IMR-90 (cell line): ENCODE data around the gene IL37.

Experiments
- BHLHE40 ChIP-seq: fragments of 150-350 bp; IDR thresholded peaks from 2 replicates; pipeline ENCODE4 v1.6.1; 2016; ENCODE audit warnings: mild to moderate bottlenecking, low read depth, low read length
- CEBPB ChIP-seq: IDR thresholded peaks from 2 replicates; pipeline ENCODE4 v1.6.1; 2012; ENCODE audit warnings: low read depth, low read length, improper control_type of control experiment
- MAFK ChIP-seq: IDR thresholded peaks from 2 replicates; pipeline ENCODE4 v1.6.1; 2012; ENCODE audit warnings: low read depth, low read length, improper control_type of control experiment
- NFE2L2 ChIP-seq: fragments of 150-350 bp; IDR thresholded peaks from 2 replicates; pipeline ENCODE4 v1.6.1; 2016; ENCODE audit warnings: low read depth, mild to moderate bottlenecking, low read length
- POLR2A ChIP-seq: IDR thresholded peaks from 2 replicates; pipeline ENCODE4 v1.6.1; 2012; ENCODE audit warnings: mild to moderate bottlenecking, low read depth, low read length
- RAD21 ChIP-seq: IDR thresholded peaks from 2 replicates; pipeline ENCODE4 v1.6.1; 2012; ENCODE audit warnings: low read length, improper control_type of control experiment
- RCOR1 ChIP-seq: IDR thresholded peaks from 2 replicates; pipeline ENCODE4 v1.6.1; 2012; ENCODE audit warnings: mild to moderate bottlenecking, low read length, improper control_type of control experiment; ENCODE audit not compliant: insufficient replicate concordance
- RFX5 ChIP-seq: IDR thresholded peaks from 2 replicates; pipeline ENCODE4 v1.8.0; 2012; ENCODE audit warnings: low read depth, mild to moderate bottlenecking, low read length, moderate library complexity
- TF ChIP-seq, protein P1 (sequence below): conservative IDR thresholded peaks from 2 replicates; pipeline ENCODE4 v1.5.1; 2012; ENCODE audit warnings: mild to moderate bottlenecking, low read depth, low read length, improper control_type of control experiment
- TF ChIP-seq, protein P2 (sequence below): fragments of 150-350 bp; IDR thresholded peaks from 2 replicates; pipeline ENCODE4 v1.6.1; 2017; ENCODE audit warnings: mild to moderate bottlenecking, antibody characterized with exemption, low read length, low read depth
- TF ChIP-seq, protein P3 (sequence below): fragments of 150-350 bp; IDR thresholded peaks from 2 replicates; pipeline ENCODE4 v1.6.1; 2016; ENCODE audit warnings: low read depth, mild to moderate bottlenecking, low read length, moderate library complexity, borderline replicate concordance

DNA sequence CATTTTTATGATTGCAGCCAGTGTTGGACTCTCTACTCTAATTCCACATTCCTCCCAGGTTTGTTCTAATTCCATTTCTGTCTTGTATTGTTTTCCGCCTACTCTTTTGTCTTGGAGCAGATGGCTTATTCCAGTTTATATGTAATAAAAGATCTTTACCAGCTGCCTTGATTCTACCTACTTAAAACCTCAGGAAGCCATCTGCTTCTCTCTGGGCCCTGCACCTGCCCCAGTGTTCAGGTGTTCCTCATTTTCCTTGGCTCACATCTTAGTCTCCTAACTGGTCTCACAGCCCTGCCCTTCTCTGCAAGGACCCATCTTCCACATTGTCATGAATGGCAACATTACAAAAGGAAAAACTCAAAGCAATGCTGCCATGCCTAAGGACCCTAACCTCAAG lies 21.0 kb upstream of the IL37 start:
- TF ChIP-seq CEBPB, result no peak
- TF ChIP-seq, protein P1, sequence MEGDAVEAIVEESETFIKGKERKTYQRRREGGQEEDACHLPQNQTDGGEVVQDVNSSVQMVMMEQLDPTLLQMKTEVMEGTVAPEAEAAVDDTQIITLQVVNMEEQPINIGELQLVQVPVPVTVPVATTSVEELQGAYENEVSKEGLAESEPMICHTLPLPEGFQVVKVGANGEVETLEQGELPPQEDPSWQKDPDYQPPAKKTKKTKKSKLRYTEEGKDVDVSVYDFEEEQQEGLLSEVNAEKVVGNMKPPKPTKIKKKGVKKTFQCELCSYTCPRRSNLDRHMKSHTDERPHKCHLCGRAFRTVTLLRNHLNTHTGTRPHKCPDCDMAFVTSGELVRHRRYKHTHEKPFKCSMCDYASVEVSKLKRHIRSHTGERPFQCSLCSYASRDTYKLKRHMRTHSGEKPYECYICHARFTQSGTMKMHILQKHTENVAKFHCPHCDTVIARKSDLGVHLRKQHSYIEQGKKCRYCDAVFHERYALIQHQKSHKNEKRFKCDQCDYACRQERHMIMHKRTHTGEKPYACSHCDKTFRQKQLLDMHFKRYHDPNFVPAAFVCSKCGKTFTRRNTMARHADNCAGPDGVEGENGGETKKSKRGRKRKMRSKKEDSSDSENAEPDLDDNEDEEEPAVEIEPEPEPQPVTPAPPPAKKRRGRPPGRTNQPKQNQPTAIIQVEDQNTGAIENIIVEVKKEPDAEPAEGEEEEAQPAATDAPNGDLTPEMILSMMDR, result no peak
- TF ChIP-seq, protein P2, sequence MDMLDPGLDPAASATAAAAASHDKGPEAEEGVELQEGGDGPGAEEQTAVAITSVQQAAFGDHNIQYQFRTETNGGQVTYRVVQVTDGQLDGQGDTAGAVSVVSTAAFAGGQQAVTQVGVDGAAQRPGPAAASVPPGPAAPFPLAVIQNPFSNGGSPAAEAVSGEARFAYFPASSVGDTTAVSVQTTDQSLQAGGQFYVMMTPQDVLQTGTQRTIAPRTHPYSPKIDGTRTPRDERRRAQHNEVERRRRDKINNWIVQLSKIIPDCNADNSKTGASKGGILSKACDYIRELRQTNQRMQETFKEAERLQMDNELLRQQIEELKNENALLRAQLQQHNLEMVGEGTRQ, result no peak
- TF ChIP-seq POLR2A, result no peak
- TF ChIP-seq RFX5, result no peak
- TF ChIP-seq MAFK, result no peak
- no peak for TF ChIP-seq BHLHE40
- TF ChIP-seq RCOR1, result no peak
- TF ChIP-seq, protein P3, sequence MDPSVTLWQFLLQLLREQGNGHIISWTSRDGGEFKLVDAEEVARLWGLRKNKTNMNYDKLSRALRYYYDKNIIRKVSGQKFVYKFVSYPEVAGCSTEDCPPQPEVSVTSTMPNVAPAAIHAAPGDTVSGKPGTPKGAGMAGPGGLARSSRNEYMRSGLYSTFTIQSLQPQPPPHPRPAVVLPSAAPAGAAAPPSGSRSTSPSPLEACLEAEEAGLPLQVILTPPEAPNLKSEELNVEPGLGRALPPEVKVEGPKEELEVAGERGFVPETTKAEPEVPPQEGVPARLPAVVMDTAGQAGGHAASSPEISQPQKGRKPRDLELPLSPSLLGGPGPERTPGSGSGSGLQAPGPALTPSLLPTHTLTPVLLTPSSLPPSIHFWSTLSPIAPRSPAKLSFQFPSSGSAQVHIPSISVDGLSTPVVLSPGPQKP, result no peak
- TF ChIP-seq RAD21, result no peak
- TF ChIP-seq NFE2L2, result no peak
